HFFc6 (cell line): ENCODE results near the gene ENTPD6. TPM values are rescaled to one million over a fixed set of nuclear protein-coding genes. Genes with fewer than 3 reads are reported as not detected.

Source experiments
- DNase-seq: peaks from one replicate; pipeline ENCODE4 v3.0.0-alpha.2; 2018
- H3K27ac Mint-ChIP-seq: 2 replicates; pipeline ENCODE4 v1.8.0; 2020; ENCODE audit warnings: mild to moderate bottlenecking, mixed read lengths
- H3K27me3 Mint-ChIP-seq: 2 replicates; pipeline ENCODE4 v1.8.0; 2021; ENCODE audit warnings: mild to moderate bottlenecking, moderate library complexity, mixed read lengths; ENCODE audit not compliant: insufficient read depth
- H3K36me3 Mint-ChIP-seq: 2 replicates; pipeline ENCODE4 v1.8.0; 2021; ENCODE audit warnings: low read depth, mixed read lengths
- H3K4me1 Mint-ChIP-seq: 2 replicates; pipeline ENCODE4 v1.8.0; 2020; ENCODE audit warnings: low read depth, mixed read lengths
- H3K4me3 Mint-ChIP-seq: 2 replicates; pipeline ENCODE4 v1.8.0; 2020; ENCODE audit warnings: mild to moderate bottlenecking, moderate library complexity, mixed read lengths
- H3K9me3 Mint-ChIP-seq: 2 replicates; pipeline ENCODE4 v1.8.0; 2020; ENCODE audit warnings: mild to moderate bottlenecking, mixed read lengths
- CTCF ChIP-seq: fragments of 200-600 bp; sonication (generic); IDR thresholded peaks from 2 replicates; pipeline ENCODE4 v1.5.0; 2021; ENCODE audit warnings: antibody characterized with exemption, mild to moderate bottlenecking
- total RNA-seq, 6 experiments: library from RNA; stranded (reverse); fragmentation: NEBNext Ultra II Directional; extraction: Animal tissue kit (Norgen Biotek cat#: 25700); gene quantifications; 2 replicates in 1 of 6; 3 replicates in 5 of 6; pipeline ENCODE4 v1.2.3, GENCODE V29; 2021

Gene ENTPD6
- total RNA-seq, 6 experiments from 2014 or later, result 46.2 to 53.2 (median 51.6) TPM

DNA sequence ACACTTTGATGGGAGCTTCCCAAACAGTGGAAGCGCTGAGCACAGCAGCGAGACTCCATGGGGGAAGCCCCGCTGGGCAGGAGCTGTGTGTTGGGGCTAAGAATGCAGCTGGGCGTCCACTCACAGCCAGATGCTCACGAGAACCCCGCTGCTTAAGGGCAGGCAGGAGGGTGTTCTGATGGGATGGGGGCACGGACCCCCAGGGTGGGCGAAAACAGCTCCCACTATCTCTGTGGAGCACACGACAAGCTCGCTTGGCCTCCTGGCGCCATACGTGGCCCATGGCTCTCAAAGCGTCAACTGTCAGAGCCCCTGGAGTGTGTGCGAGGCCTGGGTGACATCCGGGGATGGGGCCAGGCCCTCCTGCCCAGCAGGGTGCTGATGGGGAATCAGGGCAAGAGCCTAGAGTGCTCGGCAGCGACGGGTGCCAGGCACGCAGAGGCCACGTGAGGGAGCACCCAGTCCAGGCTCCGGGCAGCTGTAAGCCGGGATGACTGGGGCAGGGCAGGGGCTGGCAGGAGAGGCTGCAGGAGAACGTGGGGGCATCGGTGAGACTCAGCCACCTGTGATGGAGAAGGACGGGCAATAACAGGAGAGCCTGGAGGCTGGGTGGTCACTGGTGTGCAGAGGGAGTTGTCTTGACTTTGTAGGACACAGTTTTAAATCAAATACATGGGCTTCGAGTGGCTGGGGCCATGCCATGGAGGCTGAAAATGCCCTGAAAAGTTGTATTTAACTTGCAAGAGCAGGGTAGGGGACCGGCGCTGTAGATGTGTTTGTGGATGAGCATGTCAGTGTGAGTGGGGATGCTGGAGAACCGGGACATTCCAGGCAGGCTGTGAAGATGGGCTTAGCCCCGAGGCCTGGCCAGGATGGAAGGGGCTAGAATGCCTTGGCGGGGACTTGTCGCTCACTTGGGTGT, 79.6 kb downstream of the ENTPD6 start:
- no peak for TF ChIP-seq CTCF
- no peaks in the 10 kb centered on the region for H3K4me1 Mint-ChIP-seq
- peaks cover 2% of the 10 kb centered on the region; the same call in 1 of the 2 replicates for H3K27me3 Mint-ChIP-seq
- H3K4me3 Mint-ChIP-seq, result no peak overlapping the region
- no peaks in the 10 kb centered on the region; the same call in 1 of the 2 replicates for H3K36me3 Mint-ChIP-seq
- H3K27ac Mint-ChIP-seq, result no peak overlapping the region
- DNase-seq, result no peak
- H3K9me3 Mint-ChIP-seq, result no peaks in the 10 kb centered on the region

DNA sequence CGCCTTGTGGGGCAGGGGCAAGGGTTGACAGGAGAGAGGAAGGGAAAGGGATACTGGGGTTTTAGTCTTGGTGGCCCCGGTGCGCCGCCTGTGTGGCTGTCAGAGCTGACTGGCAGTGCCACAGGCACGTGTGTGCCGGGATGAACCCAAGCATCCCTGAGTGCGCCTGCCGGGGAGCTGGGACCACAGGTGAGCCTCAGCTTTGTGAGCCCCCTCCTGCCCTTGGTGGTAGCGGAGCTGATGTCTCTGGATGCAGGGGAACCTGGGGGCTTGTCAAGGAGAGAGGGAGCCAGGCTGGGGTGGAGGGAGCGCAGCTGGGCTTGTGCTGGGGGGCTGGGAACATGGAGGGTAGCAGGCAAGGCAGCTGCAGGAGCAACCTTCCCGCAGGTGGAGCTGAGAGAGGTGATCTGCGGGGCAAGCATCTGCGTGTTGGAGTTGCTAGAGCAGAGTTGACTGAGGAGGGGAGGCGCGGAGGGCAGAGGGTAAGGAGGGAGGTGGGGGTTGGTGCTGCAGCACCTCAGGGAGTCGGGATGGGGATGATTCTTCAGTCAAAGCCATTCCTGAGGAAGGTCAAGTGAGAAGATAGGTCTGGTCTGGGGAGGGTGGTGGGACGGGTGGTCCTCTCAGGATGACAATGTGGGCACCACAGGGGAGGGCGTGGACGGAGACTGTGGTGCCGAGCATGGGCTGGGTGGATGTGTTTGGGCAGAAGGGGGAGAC, 80.5 kb downstream of the ENTPD6 start:
- H3K9me3 Mint-ChIP-seq, result no peaks in the 10 kb centered on the region
- TF ChIP-seq CTCF, result no peak
- no peak for DNase-seq
- no peak overlapping the region for H3K27ac Mint-ChIP-seq
- peaks cover 2% of the 10 kb centered on the region; the same call in 1 of the 2 replicates for H3K27me3 Mint-ChIP-seq
- no peak overlapping the region for H3K4me3 Mint-ChIP-seq
- no peaks in the 10 kb centered on the region for H3K4me1 Mint-ChIP-seq
- H3K36me3 Mint-ChIP-seq, result no peaks in the 10 kb centered on the region; the same call in 1 of the 2 replicates

Other genes starting within 250 kb of the ENTPD6 start
- gene CST7, start 246.4 kb upstream of the ENTPD6 start, total RNA-seq, result not detected
- 100 to 1,000 TPM; 119 to 137 (median 129) TPM for gene APMAP, start 203.0 kb upstream of the ENTPD6 start, total RNA-seq
- 1 to 10 TPM in 5 of 6 experiments, under 1 TPM in 1; 0.80 to 1.4 (median 1.2) TPM for gene ACSS1, start 137.6 kb upstream of the ENTPD6 start, total RNA-seq
- gene VSX1, start 113.6 kb upstream of the ENTPD6 start, total RNA-seq, result not detected
- 10 to 100 TPM; 65.4 to 75.6 (median 70.2) TPM for gene PYGB, start 52.4 kb downstream of the ENTPD6 start, total RNA-seq
- 100 to 1,000 TPM in 2 of 6 experiments, 10 to 100 TPM in 4; 87.0 to 103 (median 98.9) TPM for gene ABHD12, start 195.1 kb downstream of the ENTPD6 start, total RNA-seq
- 10 to 100 TPM in 5 of 6 experiments, 1 to 10 TPM in 1; 7.5 to 13.9 (median 11.7) TPM for gene GINS1, start 212.0 kb downstream of the ENTPD6 start, total RNA-seq